PC-9 (cell line): Measurements from ENCODE around the gene PNPLA7. TPM values are rescaled to one million over a fixed set of nuclear protein-coding genes. Genes with fewer than 3 reads are reported as not detected.

Experiments used
- BruUV-seq: library from RNA; stranded (reverse); fragments of 400-500 nt; replicated peaks from 2 replicates; lab custom pipeline; 2021; lab: Mats Ljungman, UMichigan
- CTCF ChIA-PET: fragments of 300-600 bp; sonication (Branson Sonifier 250); formaldehyde crosslinking; loops from one replicate; lab custom pipeline; 2022; ENCODE audit warnings: antibody characterized with exemption; lab: Charles Lee
- POLR2A ChIA-PET: fragments of 300-600 bp; sonication (Branson Sonifier 250); formaldehyde crosslinking; loops from one replicate; lab custom pipeline; 2022; ENCODE audit warnings: antibody characterized with exemption; ENCODE audit not compliant: unreplicated experiment; lab: Charles Lee
- DNase-seq, 2 experiments: peaks; one replicate each; pipeline versions ENCODE4 v3.0.0 to v3.0.0-alpha.2; 2015 to 2022; ENCODE audit warnings: mixed read lengths in 1 of 2
- H2AFZ ChIP-seq: fragments of 200-600 bp; sonication (generic); 2 replicates; pipeline ENCODE4 v1.8.1; 2017; ENCODE audit warnings: antibody characterized with exemption
- H3F3A ChIP-seq: fragments of 200-600 bp; sonication (generic); 2 replicates; pipeline ENCODE4 v1.8.1; 2017; ENCODE audit warnings: antibody characterized with exemption, mild to moderate bottlenecking, low read depth; ENCODE audit not compliant: insufficient read depth
- H3K27ac ChIP-seq: fragments of 200-600 bp; sonication (generic); 2 replicates; pipeline ENCODE4 v1.6.1; 2016; ENCODE audit warnings: mixed run types
- H3K27me3 ChIP-seq: fragments of 200-600 bp; sonication (generic); 2 replicates; pipeline ENCODE4 v1.6.1; 2016; ENCODE audit warnings: low read depth, mixed run types; ENCODE audit not compliant: insufficient read depth
- H3K36me3 ChIP-seq: fragments of 200-600 bp; sonication (generic); 2 replicates; pipeline ENCODE4 v1.6.1; 2016; ENCODE audit warnings: low read depth, mixed run types
- H3K4me1 ChIP-seq: fragments of 200-600 bp; sonication (generic); replicated peaks from 2 replicates; pipeline ENCODE4 v1.6.1; 2016; ENCODE audit warnings: mixed run types; ENCODE audit not compliant: insufficient read depth
- H3K4me2 ChIP-seq: fragments of 200-600 bp; sonication (generic); 2 replicates; pipeline ENCODE4 v1.6.1; 2017; ENCODE audit warnings: mixed run types
- H3K4me3 ChIP-seq: fragments of 200-600 bp; sonication (generic); 2 replicates; pipeline ENCODE4 v1.6.1; 2016; ENCODE audit warnings: mixed run types
- H3K79me2 ChIP-seq: fragments of 200-600 bp; sonication (generic); 2 replicates; pipeline ENCODE4 v1.6.1; 2017; ENCODE audit warnings: low read depth, mixed run types
- H3K9me2 ChIP-seq: fragments of 200-600 bp; sonication (generic); 2 replicates; pipeline ENCODE4 v1.8.1; 2017; ENCODE audit warnings: mild to moderate bottlenecking; ENCODE audit not compliant: insufficient read depth
- H3K9me3 ChIP-seq: fragments of 200-600 bp; sonication (generic); 2 replicates; pipeline ENCODE4 v1.8.1; 2016; ENCODE audit warnings: low read depth; ENCODE audit not compliant: insufficient read depth
- H4K20me1 ChIP-seq: fragments of 200-600 bp; sonication (generic); 2 replicates; pipeline ENCODE4 v1.8.1; 2017; ENCODE audit not compliant: insufficient read depth
- CTCF ChIP-seq: fragments of 200-600 bp; sonication (generic); conservative IDR thresholded peaks from 2 replicates; pipeline ENCODE4 v1.6.1; 2017; ENCODE audit warnings: mixed run types, antibody characterized with exemption, mild to moderate bottlenecking, moderate library complexity
- EZH2 ChIP-seq: fragments of 200-600 bp; sonication (generic); IDR thresholded peaks from 2 replicates; pipeline ENCODE4 v1.8.0; 2017; ENCODE audit warnings: antibody characterized with exemption, low read depth
- intact Hi-C: fragments of 100-400 bp; cut with micrococcal nuclease; formaldehyde crosslinking; loops from one replicate; pipeline ENCODE4 v1.10.0; 2022; ENCODE audit not compliant: unreplicated experiment
- total RNA-seq: library from RNA; stranded (reverse); gene quantifications from 2 replicates; pipeline ENCODE4 v1.2.3, GENCODE V29; 2021

The PNPLA7 gene
- total RNA-seq, 1 experiment from 2014 or later: 1.9 TPM

- no peaks in the 10 kb centered on the region for H3K79me2 ChIP-seq
- no peaks in the 10 kb centered on the region for H3K36me3 ChIP-seq
- POLR2A ChIA-PET: no interaction called here
- no peaks in the 10 kb centered on the region for H3K9me3 ChIP-seq
- no peak overlapping the region for H3K27ac ChIP-seq
- no peaks in the 10 kb centered on the region for H4K20me1 ChIP-seq
- no peaks in the 10 kb centered on the region for H3K9me2 ChIP-seq
- H2AFZ ChIP-seq: no peak overlapping the region
- intact Hi-C loops: no loop called here
- TF ChIP-seq EZH2 (no peak), CTCF (no peak)
- H3K4me1 ChIP-seq: peaks cover 11% of the 10 kb centered on the region
- H3F3A ChIP-seq: peaks cover 7% of the 10 kb centered on the region
- no TSS peak for BruUV-seq
- CTCF ChIA-PET: no interaction called here
- H3K27me3 ChIP-seq: no peaks in the 10 kb centered on the region
- no peak overlapping the region for H3K4me3 ChIP-seq
- H3K4me2 ChIP-seq: no peak overlapping the region
- no peak for DNase-seq
Observed at GRCh38 chr9:137486545-137487453, 63.4 kb downstream of the PNPLA7 start.

GRCh38 chr9:137486141-137486490, 64.1 kb downstream of the PNPLA7 start:
- no peak overlapping the region for H3K27ac ChIP-seq
- peaks cover 13% of the 10 kb centered on the region for H3F3A ChIP-seq
- no peaks in the 10 kb centered on the region for H3K79me2 ChIP-seq
- ChIA-PET POLR2A (no interaction called here), CTCF (no interaction called here)
- H3K4me2 ChIP-seq: no peak overlapping the region
- intact Hi-C loops: no loop called here
- no TSS peak for BruUV-seq
- TF ChIP-seq CTCF: no peak
- TF ChIP-seq EZH2: no peak
- H3K27me3 ChIP-seq: no peaks in the 10 kb centered on the region
- no peak for DNase-seq
- peaks cover 17% of the 10 kb centered on the region for H3K4me1 ChIP-seq
- no peaks in the 10 kb centered on the region for H3K36me3 ChIP-seq
- no peaks in the 10 kb centered on the region for H3K9me3 ChIP-seq
- no peaks in the 10 kb centered on the region for H4K20me1 ChIP-seq
- no peak overlapping the region for H2AFZ ChIP-seq
- no peak overlapping the region for H3K4me3 ChIP-seq
- H3K9me2 ChIP-seq: no peaks in the 10 kb centered on the region

- H3K79me2 ChIP-seq: no peaks in the 10 kb centered on the region
- POLR2A ChIA-PET: no interaction called here
- CTCF ChIA-PET: no interaction called here
- intact Hi-C loops: no loop called here
- H3K4me1 ChIP-seq: peaks cover 17% of the 10 kb centered on the region
- H3K27me3 ChIP-seq: no peaks in the 10 kb centered on the region
- H3K27ac ChIP-seq: no peak overlapping the region
- H3K9me3 ChIP-seq: no peaks in the 10 kb centered on the region
- no peaks in the 10 kb centered on the region for H3K9me2 ChIP-seq
- H3K4me2 ChIP-seq: no peak overlapping the region
- BruUV-seq: no TSS peak
- no peak overlapping the region for H2AFZ ChIP-seq
- no peaks in the 10 kb centered on the region for H3K36me3 ChIP-seq
- no peaks in the 10 kb centered on the region for H4K20me1 ChIP-seq
- DNase-seq: no peak
- H3F3A ChIP-seq: peaks cover 13% of the 10 kb centered on the region
- H3K4me3 ChIP-seq: no peak overlapping the region
- no peak for TF ChIP-seq CTCF
- TF ChIP-seq EZH2: no peak
Observed at GRCh38 chr9:137485343-137486140, 64.7 kb downstream of the PNPLA7 start.
